ENCODE data around the gene CASK.

CASK gene

DNA sequence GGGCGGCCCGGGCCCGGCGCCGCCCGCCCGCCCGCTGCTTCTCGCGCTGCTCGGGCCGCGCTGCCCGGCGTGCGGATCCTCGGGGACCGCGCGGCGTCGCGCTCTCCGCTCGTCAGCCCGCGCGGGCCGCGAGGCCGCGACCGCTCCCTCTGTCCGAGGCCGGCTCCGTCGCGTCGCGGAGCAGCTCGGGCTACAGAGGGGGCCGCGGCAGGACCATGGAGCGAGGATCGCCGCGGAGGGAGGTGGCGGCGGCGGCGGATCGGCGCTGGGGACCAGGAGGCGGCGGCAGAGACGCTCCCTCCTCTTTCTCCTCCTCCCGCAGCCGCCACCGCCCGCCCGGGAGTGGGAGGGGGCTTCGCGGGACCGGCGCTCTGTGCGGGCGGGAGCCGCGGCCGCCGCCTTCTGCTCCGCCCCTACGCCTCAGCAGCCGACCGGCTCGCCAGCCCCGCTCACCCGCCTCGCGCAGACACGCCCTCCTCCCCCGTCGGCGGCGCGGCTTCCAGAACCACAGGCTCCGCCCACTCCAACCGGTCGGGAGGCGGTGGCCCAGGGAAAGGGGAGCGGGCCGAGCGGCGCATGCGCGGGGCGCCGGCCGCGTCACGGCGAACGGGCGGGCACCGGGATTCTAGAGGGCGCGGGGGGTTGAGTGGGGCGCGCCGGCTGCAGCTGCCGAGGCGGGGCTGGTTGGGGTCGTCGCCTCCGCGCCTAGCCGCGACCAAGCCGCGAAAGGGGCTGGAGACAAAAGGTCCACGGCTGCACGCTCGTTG lies at the start of gene CASK:
CASK (minus strand) TSS at position 344 of the 767 bp plus-strand sequence. CDS start 566 bp downstream, outside the sequence.
- peak; percentile 68 for DNase-seq

DNA sequence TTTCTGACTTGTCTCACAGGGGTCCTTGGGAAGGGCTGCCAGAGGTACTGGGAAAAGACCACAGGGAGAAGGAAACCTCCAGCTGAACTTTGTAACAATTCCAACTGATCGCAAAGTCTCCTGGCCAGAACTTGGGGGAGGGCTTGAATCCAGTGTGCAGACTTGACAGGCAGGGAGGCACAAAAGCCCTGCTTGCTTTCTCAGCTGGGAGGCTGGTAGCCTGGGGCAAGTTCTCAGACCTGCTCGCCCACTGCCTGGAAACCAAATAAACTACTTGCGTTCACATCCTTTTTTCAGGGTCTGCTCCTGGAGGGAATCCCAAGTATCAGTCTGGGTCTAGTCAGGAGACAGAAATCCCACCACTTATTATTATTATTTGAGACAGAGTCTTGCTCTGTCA lies 48.0 kb upstream of the CASK start:
- no peak for DNase-seq

- DNase-seq, result no peak
Observed at GRCh38 chrX:41970419-41970818, 47.1 kb upstream of the CASK start.

DNA sequence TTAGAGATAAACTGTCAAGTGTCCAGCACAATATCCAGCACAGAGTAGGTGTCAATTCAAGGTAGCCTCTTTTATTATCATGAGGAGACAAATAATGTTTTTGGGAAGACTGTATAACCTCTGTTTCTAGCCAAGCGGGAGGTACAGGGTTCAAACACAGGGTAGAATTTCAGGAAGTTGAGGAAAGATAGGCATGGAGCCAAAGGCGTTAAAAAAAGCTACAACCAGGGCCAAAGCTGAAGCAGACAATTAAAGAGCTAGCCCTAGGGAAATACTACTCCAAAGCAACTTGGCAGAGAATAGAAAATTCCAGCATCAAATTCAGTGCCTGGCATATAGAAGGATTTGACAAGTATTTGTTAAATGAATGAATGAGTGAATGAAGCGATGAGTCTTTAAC lies 40.0 kb upstream of the CASK start:
- no peak for DNase-seq

DNA sequence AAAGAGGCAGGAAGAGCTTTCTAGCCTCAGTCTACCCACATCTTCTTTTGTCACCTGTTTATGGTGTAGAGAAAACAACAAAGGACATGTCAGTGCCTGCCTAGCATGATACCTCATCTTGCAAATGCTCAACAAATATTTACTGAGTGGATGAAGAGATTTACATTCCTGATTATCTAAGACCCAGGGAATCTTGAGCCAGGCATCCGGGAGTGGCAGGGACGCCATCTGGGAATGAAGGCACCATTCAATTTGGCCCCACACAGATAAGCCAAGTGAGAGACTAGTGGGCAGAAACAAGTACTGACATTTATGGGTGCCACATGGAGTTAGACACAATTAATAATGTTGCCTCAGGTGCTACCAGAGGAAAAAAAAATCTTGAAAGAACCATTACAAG lies 36.8 kb upstream of the CASK start:
- no peak for DNase-seq

- no peak for DNase-seq
Observed at GRCh38 chrX:41958861-41959260, 35.5 kb upstream of the CASK start.

DNA sequence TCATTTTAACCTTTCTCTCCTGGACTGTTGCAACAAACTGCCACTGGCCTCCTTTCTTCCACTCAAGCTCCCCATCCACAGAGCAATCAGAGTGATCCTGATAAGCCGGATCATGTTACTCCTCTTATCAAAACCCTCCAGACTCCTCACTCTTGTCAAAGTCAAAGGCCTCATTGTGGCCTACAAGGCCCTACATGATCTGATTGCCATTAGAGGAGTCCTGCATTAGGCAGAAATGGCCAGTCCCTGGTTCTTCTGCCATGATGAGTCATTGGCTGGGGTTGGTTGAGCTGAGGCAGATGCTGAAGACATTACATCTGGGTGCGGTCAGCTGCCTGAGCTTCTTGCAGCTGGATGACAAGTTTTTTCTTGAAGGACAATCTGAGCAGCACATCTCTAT lies 32.7 kb upstream of the CASK start:
- no peak for DNase-seq

DNA sequence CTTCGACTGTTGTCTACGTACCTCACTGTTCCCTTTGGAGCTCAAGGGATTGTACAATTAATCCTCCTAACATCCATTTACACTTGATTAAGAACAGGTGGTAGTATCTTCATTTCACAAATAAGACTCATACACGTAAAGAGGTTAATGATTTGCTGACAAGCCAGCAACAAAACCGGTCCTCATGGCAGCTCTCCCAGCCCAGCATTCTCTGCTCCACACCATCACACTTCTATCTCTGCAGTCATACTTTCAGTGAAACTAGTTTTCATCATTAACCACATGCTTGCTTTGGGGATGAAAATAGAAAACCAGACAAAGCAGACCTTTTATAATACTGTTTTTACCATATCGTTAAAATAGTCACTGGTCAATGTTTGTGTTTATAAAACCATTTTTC lies 28.7 kb upstream of the CASK start:
- DNase-seq, result peak; percentile 2

GRCh38 chrX:41946989-41947612 lies 23.7 kb upstream of the CASK start:
- DNase-seq, result no peak

- no peak for DNase-seq
Observed at GRCh38 chrX:41946235-41946634, 22.9 kb upstream of the CASK start.

DNA sequence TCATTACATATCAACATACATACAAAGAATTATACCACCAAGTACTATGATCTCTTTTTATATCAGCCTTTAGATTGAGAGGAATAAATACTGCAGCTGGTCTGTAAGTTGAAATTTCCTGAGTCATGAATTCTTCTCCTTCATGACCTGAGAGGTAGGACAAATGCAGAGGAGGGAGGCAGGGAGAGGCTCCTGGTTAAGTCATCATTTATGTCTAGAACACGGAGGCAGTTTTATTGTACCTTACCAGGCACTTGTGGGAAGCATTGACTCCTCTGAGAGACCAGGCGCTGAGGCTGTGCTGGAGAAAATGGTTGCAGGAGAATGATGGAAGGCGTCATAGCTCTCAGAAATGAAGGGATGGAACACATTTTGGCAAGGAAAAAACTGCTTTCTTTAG lies 12.5 kb upstream of the CASK start:
- no peak for DNase-seq

GRCh38 chrX:41933546-41933945 lies 10.2 kb upstream of the CASK start:
- DNase-seq, result no peak

DNA sequence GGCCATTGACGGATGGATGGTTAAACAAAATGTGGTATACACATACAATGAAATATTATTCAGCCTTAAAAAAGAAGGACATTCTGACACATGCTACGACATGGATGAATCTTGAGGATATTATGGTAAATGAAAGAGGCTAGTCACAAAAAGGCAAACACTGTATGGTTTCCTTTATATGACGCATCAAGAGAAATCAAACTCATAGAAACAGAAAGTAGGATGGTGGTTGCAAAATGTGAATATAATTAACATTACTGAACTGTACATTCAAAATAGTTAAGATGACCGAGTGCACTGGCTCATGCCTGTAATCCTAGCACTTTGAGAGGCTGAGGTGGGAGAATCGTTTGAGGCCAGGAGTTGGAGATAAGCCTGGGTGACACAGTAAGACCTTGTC lies 9.5 kb upstream of the CASK start:
- no peak for DNase-seq

DNA sequence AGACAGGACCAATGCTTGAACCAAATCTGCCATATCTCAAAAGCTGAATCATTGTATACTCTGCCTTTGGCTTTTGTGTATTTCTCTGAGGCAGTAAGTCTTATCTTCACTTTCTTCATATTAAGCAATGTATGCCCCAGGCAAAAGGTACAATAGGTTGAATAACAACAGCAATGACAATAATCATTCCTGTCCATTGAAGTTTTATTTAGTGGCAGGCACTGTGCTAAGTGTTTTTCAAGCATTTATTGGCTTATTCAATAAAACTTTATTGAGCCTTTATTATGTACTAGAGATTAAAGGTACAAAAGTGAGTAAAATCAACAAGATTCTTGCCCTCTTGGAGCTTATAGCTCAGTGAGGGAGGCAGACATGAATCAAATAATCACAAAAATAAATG lies 8.2 kb upstream of the CASK start:
- DNase-seq, result no peak

- peak; percentile 32 for DNase-seq
Observed at GRCh38 chrX:41923978-41924683, 777 bp upstream of the CASK start.

DNA sequence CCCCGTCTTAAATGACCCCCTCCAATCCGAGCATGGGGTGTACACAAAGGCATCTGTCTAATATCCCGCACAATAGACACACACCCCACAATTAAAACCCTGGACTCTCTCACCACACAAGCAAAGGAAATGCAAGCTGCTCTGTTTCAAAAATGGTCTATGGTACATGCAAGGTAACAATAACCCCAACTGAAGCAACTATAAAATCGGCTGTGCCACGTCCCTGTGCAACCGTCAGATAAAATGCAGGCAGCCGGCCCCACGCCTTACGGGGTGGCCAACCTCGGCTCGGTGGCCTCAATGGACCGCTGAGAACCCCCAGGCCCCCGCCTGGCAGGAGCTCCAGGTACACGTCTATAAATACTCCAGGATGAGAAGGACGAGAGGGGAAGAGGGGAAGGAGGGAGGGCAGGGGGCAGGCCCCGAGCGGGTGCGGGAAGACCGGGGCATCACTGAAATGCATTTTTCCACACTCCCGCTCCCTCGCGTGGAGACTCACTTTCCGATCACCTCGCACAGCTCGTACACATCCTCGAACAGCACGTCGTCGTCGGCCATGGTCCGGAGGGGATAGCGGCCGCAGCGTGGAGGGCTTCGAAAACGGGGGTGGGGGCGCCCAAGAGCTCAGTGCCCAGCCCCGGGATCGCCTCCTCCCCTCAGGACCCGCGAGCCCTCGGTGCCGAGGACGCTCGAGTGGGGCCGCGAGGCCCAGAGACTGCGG lies 763 bp downstream of the CASK start:
- no peak for DNase-seq

GRCh38 chrX:41921492-41922430 lies 1.6 kb downstream of the CASK start:
- no peak for DNase-seq

DNA sequence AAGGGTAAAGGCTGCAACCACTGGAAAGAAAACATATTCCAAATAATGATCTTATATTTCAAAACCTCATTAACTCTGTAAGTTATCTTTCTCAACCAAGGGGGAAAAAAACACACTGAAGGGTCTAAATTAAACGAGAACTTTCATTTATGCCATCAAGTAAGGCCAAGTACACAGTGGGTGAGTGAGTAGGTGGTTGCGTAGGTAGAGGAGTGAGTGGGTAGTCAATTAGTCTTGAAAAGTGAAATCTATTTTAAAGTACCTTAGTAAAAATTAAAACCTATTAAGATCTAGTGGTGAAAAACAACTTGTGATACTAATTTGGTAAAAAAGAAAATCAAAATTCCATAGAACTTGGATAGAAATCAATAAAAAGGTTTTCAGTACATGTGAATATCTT lies 3.5 kb downstream of the CASK start:
- no peak for DNase-seq

- no peak for DNase-seq
Observed at GRCh38 chrX:41917517-41917916, 5.8 kb downstream of the CASK start.

GRCh38 chrX:41913476-41913875 lies 9.9 kb downstream of the CASK start:
- no peak for DNase-seq

- DNase-seq, result peak; percentile 60
Observed at GRCh38 chrX:41912923-41913322, 10.4 kb downstream of the CASK start.

DNA sequence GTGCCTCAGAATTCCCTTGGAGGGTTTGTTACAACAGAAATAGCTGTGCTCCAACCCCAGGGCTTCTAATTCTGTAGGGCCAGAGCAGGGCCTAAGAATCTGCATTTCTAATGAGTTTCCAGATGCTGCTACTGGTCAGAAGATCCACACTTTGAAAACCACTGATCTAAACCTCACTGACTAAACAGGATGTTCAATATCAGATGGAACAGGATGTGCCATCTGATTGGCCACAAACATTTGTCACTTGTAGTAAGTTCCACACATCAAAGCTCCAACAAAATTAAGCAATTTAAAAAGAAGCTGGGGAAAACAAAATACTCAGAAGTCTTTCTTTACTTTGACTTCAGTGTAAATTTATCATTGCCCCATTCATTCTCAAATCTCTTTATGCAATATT lies 14.3 kb downstream of the CASK start:
- no peak for DNase-seq

Measured in kidney glomerular epithelial cell (primary cell).